SK-N-MC (cell line): ENCODE data around the gene SPDYE3.
"Not testable (repeated sequence)": the region's sequence is repeated elsewhere in the genome, so short reads cannot be mapped to it uniquely, and the experiment has no call there.

Source experiments
- EZH2 ChIP-seq: fragments of 200-600 bp; sonication (generic); IDR thresholded peaks from one replicate; pipeline ENCODE4 v1.6.1; 2017; ENCODE audit warnings: antibody characterized with exemption
- POLR2AphosphoS5 ChIP-seq: IDR thresholded peaks from 2 replicates; pipeline ENCODE4 v1.6.1; 2012; ENCODE audit warnings: mild to moderate bottlenecking, low read depth, low read length, borderline replicate concordance

- TF ChIP-seq EZH2, POLR2AphosphoS5: not testable (repeated sequence)
Observed at GRCh38 chr7:100259984-100260383, 47.5 kb upstream of the SPDYE3 start.
